Myocyte (in vitro differentiated cells): ENCODE measurements around the gene CIAPIN1. TPM values are rescaled to one million over a fixed set of nuclear protein-coding genes. Genes with fewer than 3 reads are reported as not detected.
"Not testable (repeated sequence)": the region's sequence is repeated elsewhere in the genome, so short reads cannot be mapped to it uniquely, and the experiment has no call there.

Source experiments
- DNase-seq: peaks from one replicate; pipeline ENCODE4 v3.0.0-alpha.2; 2012; ENCODE audit warnings: low read depth
- total RNA-seq: library from RNA; depleted of rRNA; stranded (reverse); fragments of >200 nt; gene quantifications from 2 replicates; pipeline ENCODE4 v1.2.3, GENCODE V29; 2014

CIAPIN1 gene
- total RNA-seq, 1 donor from 2014 or later = 74.6 TPM

DNA sequence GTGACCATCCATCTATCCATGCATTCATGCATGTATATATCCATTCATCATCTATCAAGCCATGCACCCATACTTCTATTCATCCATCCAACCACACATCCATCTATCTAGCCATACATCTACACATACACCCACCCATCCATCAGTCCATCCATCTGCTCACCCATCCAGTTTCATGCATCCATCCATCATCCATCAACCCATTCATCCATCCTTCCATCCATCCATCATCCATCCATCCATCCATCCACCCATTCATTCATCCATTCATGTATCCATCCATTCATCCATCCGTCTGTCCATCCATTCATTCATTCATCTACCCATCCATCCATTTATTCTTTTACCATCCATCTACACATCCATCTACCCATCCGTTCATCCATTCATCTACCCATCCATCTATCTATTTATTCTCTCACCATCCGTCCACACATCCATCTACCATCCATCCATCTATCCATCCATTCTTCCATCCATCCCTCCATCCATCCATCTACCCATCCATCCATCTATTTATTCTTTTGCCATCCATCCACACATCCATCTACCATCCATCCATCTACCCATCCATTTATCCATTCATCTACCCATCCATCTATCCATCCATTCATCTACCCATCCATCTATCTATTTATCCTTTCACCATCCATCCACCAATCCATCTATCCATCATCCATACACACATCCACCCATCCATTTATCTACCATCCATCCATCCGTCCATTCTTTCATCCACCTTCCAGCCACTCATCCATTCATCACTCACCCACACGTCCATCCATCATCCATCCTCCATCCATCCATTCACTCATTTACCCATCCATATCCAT lies 39.4 kb downstream of the CIAPIN1 start:
- no peak for DNase-seq

DNA sequence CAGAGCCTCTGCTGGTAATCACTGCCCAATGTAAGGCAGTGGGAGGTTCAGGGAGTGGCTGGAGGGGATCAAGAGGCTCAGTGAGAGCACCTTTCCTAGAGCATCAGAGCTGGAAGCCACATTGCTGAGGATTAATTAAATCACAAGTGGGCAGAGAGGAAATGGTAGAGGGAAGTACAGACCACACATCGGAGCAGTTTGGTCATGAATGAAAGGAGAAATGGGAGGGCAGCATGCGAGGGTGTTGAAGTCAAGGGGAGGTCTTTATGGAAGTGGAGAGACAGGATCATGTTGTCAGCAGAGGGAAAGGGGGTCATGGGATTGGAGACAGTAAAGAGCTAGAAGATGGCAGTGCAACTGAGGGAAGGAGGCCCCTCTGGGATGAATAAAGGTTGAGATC lies 40.3 kb downstream of the CIAPIN1 start:
- no peak for DNase-seq

DNA sequence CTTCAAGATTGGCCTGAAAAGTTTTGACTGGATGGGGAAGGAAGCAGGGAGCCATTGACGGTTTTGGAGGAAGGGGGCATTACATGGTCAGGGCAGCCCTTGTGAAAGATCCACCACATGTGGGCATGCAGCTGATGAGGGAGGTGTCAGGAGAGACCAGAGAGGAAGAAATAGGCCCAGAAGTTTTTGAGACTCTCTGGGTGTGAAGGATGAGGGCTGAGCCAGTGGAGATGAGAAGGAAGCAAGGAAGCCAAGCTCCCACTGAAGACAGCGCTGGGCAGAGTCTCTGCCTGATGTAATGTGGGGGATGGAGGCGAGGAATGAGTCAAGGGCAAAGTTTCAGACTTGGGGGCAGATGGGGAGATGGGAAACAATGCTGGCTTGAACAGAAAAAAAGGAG lies 42.1 kb downstream of the CIAPIN1 start:
- DNase-seq = no peak

DNA sequence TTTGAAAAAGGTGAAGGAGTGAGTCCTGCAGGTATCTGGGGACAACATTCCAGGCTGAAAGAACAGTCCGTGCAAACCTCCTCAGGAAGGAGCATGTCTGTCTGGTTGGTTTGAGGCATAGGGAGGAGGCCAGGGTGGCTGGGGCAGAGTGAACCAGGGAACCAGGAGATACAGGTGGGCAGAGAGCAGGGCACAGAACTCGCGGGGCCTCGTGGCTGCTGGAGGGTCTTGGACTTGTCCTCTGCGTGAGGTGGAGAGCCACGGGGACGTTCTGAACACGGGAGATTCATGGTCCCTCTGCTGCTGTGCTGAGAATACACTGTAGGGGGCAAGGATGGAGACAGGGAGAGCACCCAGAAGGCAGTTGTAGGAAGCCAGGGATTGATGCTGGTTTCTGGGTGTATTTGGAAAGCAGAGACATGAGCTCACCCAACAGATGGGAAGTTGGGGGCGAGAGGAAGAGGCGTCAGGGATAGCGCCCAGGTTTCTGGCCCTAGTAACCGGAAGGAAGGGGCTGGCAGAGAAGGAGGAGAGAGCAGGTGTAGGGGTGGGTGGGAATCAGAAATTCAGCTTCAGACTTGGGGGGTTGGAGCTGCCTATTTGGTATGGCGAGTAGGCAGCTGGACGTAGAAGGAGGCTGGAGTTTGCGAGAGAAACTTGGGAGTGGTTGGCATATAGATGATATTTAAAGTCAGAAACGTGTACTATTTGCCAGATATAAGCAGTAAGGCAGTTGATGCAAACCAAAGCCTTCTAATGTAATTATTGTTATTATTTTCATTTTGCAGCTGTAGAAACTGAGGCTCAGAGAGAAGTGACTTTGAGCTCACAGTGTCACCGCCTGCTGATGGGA lies 43.0 kb downstream of the CIAPIN1 start, which contains the start of gene CCL17:
CCL17 (plus strand) TSS at position 803 of the 853 bp plus-strand sequence. CDS start 9,166 bp downstream, outside the sequence.
- DNase-seq = no peak

DNA sequence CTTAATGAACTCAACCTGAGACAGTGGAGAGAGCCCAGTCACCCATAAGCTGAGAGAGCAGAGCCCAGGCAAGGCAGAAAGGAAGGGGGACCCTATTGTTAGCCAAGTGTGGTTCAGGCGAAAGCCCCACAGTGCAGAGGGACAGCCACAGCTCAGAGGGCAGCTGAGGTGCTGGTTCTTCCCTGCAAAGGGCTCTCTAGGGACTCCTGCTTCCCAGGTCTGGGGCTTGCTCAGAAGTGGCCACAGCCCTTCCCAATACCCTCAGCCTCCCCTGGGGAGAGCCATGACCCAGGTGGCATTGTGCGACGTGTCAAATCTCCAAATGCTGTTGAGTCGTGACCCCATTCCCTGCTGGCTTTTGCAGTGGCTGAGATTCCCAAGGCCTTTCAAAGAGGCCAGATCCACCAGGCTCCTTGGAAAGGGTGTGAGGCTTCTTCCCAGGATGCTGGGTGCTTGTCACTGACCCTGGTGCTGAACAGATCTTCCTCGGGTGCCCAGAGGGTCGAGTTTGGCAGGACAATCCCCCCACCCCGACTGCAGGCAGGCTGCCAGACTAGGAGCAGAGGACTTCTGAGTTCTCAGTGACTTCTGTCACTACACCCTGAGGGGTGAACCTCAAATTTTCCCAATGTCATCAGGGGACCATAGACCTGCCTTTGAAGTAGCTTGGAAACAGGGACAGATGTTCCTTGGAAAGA lies 45.1 kb downstream of the CIAPIN1 start:
- no peak for DNase-seq

DNA sequence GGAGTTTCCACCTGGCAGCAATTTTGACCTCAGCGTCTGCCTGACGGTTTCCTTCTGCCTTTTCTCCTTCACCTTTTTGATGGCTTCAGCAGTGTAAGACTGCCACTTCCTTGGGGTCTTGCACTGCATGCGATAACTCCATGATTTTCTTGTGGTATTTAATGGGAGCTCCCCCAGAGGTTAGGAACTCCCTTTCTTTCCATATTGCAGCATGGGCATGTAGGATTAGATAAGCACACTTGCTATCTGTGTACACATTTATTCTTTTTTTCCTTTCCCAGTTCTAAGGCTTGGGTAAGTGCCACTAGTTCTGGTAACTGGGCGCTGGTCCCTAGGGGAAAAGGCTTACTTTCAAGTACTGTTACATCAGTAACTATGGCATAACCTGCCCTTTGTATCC lies 49.7 kb downstream of the CIAPIN1 start:
- not testable (repeated sequence) for DNase-seq

DNA sequence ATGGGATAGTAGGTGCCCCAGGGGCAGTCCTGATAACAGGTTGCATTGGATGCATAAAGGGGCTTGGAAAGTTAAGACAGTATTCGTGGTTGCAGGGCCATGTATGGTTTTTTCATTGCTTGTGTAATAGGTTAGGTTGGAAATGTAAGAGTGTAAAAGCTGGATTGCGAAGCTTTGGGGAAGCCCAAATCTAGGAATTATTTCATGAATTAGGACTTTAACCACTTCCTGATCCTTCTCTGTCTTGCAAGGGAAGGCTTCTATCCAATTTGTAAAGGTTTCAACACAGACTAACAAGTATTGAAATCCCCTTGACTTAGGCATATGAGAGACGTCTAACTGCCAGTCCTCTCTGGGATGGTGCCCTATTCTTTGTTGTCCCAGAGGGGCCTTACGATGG lies 50.4 kb downstream of the CIAPIN1 start:
- DNase-seq = no peak

DNA sequence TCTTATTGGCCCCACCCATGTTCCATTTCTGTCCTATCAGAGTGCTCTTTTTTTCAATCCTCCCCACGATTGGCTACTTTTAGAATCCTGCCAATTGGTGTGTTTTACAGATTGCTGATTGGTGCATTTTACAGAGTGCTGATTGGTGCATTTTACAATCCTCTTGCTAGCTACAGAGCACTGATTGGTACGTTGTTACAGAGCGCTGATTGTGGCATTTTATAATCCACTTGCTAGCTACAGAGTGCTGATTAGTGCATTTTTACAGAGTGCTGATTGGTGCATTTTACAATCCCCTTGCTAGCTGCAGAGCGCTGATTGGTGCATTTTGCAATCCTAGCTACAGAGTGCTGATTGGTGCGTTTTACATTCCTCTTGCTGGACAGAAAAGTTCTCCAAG lies 52.2 kb downstream of the CIAPIN1 start:
- DNase-seq = no peak

DNA sequence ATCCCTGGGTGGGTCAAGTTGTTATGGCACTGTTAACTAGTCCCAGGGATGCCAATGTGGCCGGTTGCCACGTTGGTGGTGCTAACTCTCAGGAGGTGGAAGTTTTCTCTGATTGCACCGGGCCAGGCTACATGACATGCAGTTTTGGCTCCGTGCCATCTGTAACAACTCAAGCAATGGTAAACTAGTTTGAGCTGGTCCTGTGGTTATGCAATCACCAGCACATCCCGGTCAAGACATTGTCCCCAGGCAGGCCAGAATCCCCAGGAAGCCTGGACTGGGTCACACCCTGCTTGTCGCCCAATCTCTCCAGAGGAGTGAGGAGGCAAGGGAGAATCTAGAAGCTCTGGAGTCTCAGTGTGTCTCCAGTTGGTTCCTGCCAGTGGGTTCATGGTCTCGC lies 52.7 kb downstream of the CIAPIN1 start:
- DNase-seq = no peak

DNA sequence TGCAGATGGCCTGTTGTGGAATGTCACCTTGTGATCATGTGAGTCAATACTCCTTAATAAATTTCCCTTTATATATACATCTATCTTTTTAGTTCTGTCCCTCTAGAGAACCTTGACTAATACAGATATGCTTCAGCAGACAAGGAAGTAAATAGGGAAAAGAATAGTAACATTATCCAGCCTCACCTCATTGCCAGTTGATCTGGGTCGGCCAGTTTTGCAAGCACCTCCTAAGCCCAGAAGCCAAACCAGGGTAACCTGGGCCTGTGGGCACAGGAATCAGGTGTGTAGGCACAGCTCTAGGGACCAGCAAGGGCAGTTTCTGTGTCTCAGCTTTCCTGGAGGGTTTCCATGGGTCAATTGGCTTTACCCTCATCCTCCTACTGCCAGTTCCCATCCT lies 54.5 kb downstream of the CIAPIN1 start:
- no peak for DNase-seq

DNA sequence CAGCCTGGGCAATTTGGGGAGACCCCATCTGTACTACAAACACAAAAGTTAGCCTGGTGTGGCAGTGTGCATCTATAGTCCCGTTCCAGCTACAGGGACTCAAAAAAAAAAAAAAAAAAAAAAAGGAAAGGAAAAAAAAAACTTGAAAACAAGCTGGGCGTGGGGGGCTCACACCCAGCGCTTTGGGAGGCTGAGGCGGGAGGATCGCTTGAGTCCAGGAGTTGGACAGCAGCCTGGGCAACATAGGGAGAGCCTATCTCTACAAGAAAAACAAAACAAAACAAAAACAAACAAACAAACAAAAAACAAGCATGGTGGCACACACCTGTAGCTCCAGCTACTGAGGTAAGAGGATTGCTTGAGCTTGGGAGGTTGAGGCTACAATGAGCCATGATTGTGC lies 55.5 kb downstream of the CIAPIN1 start:
- DNase-seq = no peak

DNA sequence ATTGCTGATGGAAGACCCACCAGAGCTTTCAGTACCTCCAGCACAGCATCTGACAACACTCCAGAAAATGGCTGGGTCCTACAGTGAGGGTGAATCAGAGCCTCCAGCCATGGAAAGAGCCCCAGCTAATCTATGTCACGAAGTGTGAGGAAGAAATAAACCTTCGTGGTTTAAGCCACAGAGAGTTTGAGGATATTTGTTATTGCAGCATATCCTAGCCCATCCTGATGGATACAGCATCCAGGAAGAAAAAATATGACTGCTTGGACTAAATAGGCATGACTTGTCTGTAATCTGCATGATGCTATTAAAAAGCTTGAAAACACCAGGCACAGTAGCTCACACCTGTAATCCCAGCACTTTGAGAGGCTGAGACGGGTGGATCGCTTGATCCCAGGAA lies 55.9 kb downstream of the CIAPIN1 start:
- DNase-seq = no peak

DNA sequence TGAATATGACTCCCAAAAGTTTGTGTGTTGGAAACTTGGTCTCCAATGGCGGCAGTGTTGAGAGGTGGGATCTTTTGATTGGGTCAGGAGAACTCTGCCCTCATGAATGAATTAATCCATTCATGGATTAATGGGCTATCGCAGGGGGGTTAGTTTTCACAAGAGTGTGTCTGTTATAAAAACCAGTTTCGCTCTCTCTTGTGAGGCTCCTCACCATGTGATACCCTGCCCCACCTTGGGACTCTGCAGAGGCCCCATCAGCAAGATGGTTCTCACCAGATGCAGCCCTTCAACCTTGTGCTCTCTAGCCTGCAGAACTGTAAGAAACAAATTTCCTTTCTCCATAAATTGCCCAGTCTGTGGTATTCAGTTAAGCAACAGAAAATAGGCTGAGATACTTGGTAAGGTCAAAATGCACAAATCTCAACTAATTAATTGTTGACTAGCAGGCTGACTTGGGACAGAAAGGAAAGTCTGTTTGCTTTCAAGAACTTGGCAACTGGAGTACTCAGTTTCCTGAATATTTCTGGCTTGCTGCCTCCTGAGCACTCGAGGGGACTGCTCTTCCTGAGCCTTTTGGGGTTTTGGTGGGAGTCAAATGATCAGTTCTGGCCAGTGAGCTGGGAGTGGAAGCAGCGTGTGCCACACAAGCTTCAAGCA lies 56.4 kb downstream of the CIAPIN1 start:
- DNase-seq = no peak

DNA sequence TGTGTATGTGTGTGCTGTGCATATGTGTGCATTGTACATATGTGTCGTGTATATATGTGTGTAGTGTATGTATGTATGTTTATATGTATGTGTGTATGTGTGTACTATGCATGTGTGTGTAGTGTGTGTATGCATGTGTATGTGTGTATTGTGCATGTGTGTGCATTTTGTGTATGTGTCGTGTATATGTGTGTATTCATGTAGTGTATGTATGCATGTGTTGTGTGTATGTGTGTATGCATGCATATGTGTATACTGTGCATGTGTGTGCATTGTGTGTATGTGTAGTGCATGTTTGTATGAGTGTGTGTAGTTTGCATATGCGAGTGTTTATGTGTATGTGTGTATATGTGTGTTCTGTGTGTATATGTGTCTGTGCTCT lies 58.1 kb downstream of the CIAPIN1 start:
- DNase-seq = no peak

DNA sequence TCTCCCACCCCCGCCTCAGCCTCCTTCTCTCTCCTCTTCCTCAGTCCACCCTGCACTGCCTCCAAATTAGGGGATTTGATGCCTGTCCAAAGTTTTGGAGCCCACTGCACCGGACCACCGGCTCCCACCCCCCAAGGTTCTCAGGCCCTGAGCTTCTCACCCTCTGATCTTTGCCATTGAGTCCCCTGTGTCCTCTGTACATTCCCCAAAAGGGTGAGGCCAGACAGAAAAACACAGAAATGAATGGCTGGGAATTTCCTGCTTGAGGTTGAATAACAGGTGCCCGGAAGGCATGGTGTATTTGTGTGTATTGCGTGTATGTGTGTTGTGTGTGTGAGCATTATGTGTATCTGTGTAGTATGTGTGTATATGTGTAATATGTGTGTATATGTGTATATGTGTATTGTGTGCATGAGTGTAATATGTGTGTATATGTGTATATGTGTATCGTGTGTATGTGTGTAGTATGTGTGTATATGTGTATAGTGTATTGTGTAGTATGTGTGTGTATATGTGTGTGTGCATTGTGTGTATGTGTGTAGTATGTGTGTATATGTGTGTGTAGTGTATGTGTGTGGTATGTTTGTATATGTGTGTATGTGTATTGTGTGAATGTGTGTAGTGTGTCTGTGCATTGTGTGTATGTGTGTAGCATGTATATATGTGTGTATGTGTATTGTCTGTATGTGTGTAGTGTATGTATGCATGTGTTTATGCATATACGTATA lies 58.7 kb downstream of the CIAPIN1 start:
- DNase-seq = peak; percentile 18

DNA sequence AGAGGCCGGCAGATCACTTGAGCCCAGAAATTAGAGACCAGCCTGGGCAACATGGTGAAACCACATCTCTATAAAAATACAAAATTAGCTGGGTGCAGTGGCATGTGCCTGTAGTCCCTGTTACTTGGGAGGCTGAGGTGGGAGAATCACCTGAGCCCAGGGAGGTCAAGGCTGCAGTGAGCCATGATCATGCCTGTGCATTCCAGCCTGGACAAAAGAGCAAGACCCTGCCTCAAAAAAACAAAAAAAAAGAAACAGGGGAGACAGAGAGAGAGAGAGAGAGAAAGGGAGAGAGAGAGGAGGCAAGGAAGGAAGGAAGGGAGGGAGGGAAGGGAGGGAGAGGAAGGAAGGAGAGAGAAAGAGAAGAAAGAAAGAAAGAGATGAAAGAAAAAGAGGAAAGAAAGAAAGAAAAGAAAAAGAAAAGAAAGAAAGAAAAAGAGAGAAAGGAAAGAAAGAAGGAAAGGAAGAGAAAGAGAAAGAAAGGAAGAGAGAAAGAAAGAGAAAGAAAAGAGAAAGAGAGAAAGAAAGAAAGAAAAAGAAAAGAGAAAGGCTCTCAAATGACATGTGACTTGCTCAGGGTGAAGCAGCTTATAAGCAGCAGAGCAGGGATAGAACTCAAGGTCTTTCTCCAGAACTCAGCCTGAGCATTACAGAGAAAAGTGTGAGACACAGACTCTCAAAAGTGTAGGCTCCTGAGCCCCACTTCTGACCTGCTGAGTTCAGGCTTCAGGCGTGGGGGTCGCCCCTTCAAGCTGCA lies 59.4 kb downstream of the CIAPIN1 start:
- DNase-seq = no peak

DNA sequence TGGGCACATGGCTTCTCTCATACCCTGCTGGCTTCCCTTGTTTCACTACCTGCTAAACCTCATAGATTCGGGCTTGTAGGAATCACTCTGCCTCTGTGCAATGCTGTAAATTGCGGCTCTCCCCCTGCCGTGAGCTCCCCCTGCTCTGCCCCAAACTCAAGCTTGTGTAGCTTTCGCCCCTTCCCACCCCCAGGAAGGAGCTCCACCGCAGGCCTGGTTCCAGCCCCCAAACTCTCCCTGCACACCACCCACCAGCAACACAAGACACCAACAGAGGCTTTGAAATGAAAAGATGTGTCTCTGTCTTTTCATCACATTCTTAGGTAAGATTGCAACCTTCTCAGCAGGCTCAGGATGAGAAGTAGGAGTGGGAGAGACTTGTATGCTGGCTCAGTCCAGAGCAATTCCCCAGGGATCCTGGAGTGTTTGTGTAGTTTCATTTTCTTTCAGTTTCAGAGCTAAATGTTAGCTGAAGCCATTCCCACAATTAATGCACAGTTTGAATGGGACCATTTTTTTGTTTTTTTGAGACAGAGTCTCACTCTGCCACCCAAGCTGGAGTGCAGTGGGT lies 60.7 kb downstream of the CIAPIN1 start:
- peak; percentile 50 for DNase-seq

DNA sequence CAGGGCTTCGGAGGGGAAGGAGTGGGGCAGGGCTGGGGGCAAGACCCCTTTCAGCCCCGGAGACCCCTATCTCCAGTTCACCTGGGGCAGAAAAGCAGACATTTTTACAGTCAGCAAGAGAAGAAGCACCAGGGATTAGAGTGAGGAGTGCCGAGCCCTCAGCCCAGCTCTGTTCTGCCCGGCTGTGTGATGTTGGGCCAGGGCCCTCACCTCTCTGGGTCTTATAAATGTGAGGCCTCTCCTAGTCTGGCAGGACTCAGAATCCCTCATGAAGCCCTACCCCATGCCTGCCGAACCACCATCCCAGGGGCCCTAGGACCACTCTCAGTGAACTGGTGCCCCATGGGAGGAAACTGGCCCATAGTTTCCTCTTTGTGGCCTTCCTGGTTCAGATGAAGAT lies 62.1 kb downstream of the CIAPIN1 start:
- DNase-seq = no peak
